Psoas muscle (tissue), 8 donors: ENCODE results near the gene VPS41. TPM values are rescaled to one million over a fixed set of nuclear protein-coding genes. Genes with fewer than 3 reads are reported as not detected.

Experiments
- ATAC-seq, 4 donors: fragments of 200-7000 bp; cut with Tn5 transposase; one replicate each; pipeline ENCODE4 v1.9.1; 2020; ENCODE audit warnings: moderate library complexity in 3 of 4, mild to moderate bottlenecking in 2 of 4
- DNase-seq, 2 donors: peaks; one replicate each; pipeline ENCODE4 v3.0.0-alpha.2; 2020
- H3K27ac ChIP-seq: fragments of 200-600 bp; one replicate; pipeline ENCODE4 v1.8.0; 2022
- H3K27me3 ChIP-seq, 3 donors: fragments of 200-600 bp in 1 of 3; one replicate each; pipeline versions ENCODE4 v1.6.1 to v1.8.0; 2013 to 2022; ENCODE audit warnings: low read length in 2 of 3, mild to moderate bottlenecking in 2 of 3, moderate library complexity in 1 of 3; ENCODE audit not compliant: insufficient read depth in 3 of 3
- H3K36me3 ChIP-seq, 2 donors: fragments of 200-600 bp in 1 of 2; one replicate each; pipeline versions ENCODE4 v1.6.1 to v1.8.0; 2013 to 2022; ENCODE audit warnings: low read depth in 1 of 2, mild to moderate bottlenecking in 1 of 2, moderate library complexity in 1 of 2; ENCODE audit not compliant: insufficient read depth in 1 of 2
- H3K4me1 ChIP-seq: fragments of 200-600 bp; one replicate; pipeline ENCODE4 v1.8.0; 2022
- H3K4me3 ChIP-seq: fragments of 200-600 bp; one replicate; pipeline ENCODE4 v1.8.0; 2022; ENCODE audit warnings: mild to moderate bottlenecking
- H3K9me3 ChIP-seq: fragments of 200-600 bp; one replicate; pipeline ENCODE4 v1.8.0; 2022
- WGBS, 3 donors: extraction: QIAGEN DNeasy Blood & Tissue Kit; methylation state at CpG; one replicate each; pipeline versions ENCODE4 v1.1.6 to v1.1.7; 2013; 5-methylcytosine and 5-hydroxymethylcytosine counted together
- intact Hi-C, 2 donors: fragments of 100-400 bp; cut with DNase I; formaldehyde crosslinking; loops; one replicate each; pipeline versions ENCODE4 v1.11.0 to v1.14.2; 2022
- polyA plus RNA-seq, 3 donors: library from polyadenylated mRNA; stranded (reverse); fragments of 200-250 nt; gene quantifications; one replicate each; pipeline ENCODE4 v1.2.3, GENCODE V29; 2013
- total RNA-seq, 4 donors: library from RNA; stranded (reverse); fragmentation: NEBNext Ultra II Directional in 2 of 4; extraction: Animal tissue kit (Norgen Biotek cat#: 25700) in 2 of 4; gene quantifications; one replicate each; pipeline versions ENCODE4 v1.2.1 to v1.2.4, GENCODE V29; 2021 to 2023
- TF ChIP-seq, protein P1 (sequence below): fragments of 200-600 bp; IDR thresholded peaks from one replicate; pipeline ENCODE4 v1.8.0; 2022; ENCODE audit warnings: antibody characterized with exemption
- donor health status: healthy with polysubstance abuse.
- donor health status: DM: no; HTN: no; CAD: no; lungs with moderate emphysema.
- donor health status: Bipolar disorder and iron deficiency.
- donor health status: healthy.
- donor health status: DM: yes; HTN: yes; CAD: no.
- donor health status: DM: no; HTN: no; CAD: no.
- donor health status: DM: no; HTN: no; CAD: no.
- donor health status: DM: yes; HTN: yes; CAD: no.

Gene VPS41
- total and polyA plus RNA-seq, 7 donors = 4.6 to 28.3 (median 13.8) TPM

DNA sequence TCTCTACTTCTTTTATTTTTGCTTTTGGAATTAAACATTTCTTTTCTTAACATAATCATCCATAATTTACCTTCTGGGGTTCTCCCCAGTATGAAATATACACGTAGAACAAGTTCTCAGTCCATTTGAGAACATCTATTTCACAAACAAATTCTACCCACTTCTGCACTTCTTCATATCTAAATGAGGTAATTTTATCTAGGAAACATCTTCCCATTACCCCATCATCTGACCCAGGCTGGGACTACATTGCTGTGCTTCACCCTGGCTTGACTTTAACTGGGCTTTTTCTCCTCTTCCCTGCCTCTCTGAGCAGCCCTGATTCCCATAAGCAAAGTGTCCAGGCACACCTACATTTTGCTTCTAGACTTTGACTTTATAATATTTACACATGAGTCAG is 234.5 kb downstream of the VPS41 start:
- no peak for DNase-seq
- H3K27ac ChIP-seq = peak overlapping the region; percentile 54
- intact Hi-C loops = no loop called here
- H3K36me3 ChIP-seq = no peaks in the 10 kb centered on the region
- ATAC-seq = no peak
- WGBS, 3 donors = 64 to 88% (median 70%) methylated on average over 1 of the region's 1 CpG
- H3K4me3 ChIP-seq = no peak overlapping the region
- TF ChIP-seq, protein P1, sequence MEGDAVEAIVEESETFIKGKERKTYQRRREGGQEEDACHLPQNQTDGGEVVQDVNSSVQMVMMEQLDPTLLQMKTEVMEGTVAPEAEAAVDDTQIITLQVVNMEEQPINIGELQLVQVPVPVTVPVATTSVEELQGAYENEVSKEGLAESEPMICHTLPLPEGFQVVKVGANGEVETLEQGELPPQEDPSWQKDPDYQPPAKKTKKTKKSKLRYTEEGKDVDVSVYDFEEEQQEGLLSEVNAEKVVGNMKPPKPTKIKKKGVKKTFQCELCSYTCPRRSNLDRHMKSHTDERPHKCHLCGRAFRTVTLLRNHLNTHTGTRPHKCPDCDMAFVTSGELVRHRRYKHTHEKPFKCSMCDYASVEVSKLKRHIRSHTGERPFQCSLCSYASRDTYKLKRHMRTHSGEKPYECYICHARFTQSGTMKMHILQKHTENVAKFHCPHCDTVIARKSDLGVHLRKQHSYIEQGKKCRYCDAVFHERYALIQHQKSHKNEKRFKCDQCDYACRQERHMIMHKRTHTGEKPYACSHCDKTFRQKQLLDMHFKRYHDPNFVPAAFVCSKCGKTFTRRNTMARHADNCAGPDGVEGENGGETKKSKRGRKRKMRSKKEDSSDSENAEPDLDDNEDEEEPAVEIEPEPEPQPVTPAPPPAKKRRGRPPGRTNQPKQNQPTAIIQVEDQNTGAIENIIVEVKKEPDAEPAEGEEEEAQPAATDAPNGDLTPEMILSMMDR = no peak
- H3K4me1 ChIP-seq = no peaks in the 10 kb centered on the region
- no peaks in the 10 kb centered on the region for H3K27me3 ChIP-seq
- H3K9me3 ChIP-seq = no peaks in the 10 kb centered on the region

- no peak for DNase-seq
- no peaks in the 10 kb centered on the region for H3K9me3 ChIP-seq
- H3K27me3 ChIP-seq = no peaks in the 10 kb centered on the region
- whole genome bisulfite sequencing, 3 donors = 56 to 73% (median 59%) methylated on average over 3 of the region's 3 CpGs
- H3K27ac ChIP-seq = peak overlapping the region; percentile 54
- ATAC-seq = peak in 3 of 4 donors; percentile 48 to 62 (median 57)
- intact Hi-C loops = no loop called here
- H3K4me1 ChIP-seq = no peaks in the 10 kb centered on the region
- H3K36me3 ChIP-seq = no peaks in the 10 kb centered on the region
- TF ChIP-seq, protein P1 = no peak
- H3K4me3 ChIP-seq = no peak overlapping the region
Observed at GRCh38 chr7:38673795-38674194, 235.2 kb downstream of the VPS41 start.

Other genes starting within 250 kb of the VPS41 start
- gene POU6F2, start 68.7 kb upstream of the VPS41 start, total RNA-seq = not detected
- under 1 TPM in 1 of 3 donors, not detected in 2; 0.01 TPM for gene POU6F2, start 68.7 kb upstream of the VPS41 start, polyA plus RNA-seq